Calu3 (cell line): ENCODE measurements around the gene GASK1B. TPM values are rescaled to one million over a fixed set of nuclear protein-coding genes. Genes with fewer than 3 reads are reported as not detected.

Experiments used
- BruUV-seq: library from RNA; stranded (reverse); fragments of 400-500 nt; replicated peaks from 2 replicates; lab custom pipeline; 2021; lab: Mats Ljungman, UMichigan
- CTCF ChIA-PET: fragments of 300-600 bp; sonication (Branson Sonifier 250); formaldehyde crosslinking; loops from one replicate; lab custom pipeline; 2022; ENCODE audit warnings: antibody characterized with exemption; lab: Charles Lee
- DNase-seq: peaks from one replicate; pipeline ENCODE4 v3.0.0; 2022
- H3K27ac Mint-ChIP-seq: one replicate; pipeline ENCODE4 v1.8.0; 2022; ENCODE audit warnings: mixed read lengths; ENCODE audit not compliant: unreplicated experiment
- H3K27me3 Mint-ChIP-seq: one replicate; pipeline ENCODE4 v1.8.0; 2022; ENCODE audit warnings: mixed read lengths; ENCODE audit not compliant: unreplicated experiment
- H3K36me3 Mint-ChIP-seq: one replicate; pipeline ENCODE4 v1.8.0; 2022; ENCODE audit warnings: mild to moderate bottlenecking, moderate library complexity, mixed read lengths; ENCODE audit not compliant: insufficient read depth, unreplicated experiment
- H3K4me1 Mint-ChIP-seq: one replicate; pipeline ENCODE4 v1.8.0; 2022; ENCODE audit warnings: mild to moderate bottlenecking, low read depth, mixed read lengths; ENCODE audit not compliant: unreplicated experiment
- H3K4me3 Mint-ChIP-seq: one replicate; pipeline ENCODE4 v1.8.0; 2022; ENCODE audit warnings: mild to moderate bottlenecking, low read depth, moderate library complexity, mixed read lengths; ENCODE audit not compliant: unreplicated experiment
- H3K9me3 Mint-ChIP-seq: one replicate; pipeline ENCODE4 v1.8.0; 2022; ENCODE audit warnings: low read depth, mixed read lengths; ENCODE audit not compliant: unreplicated experiment
- CTCF ChIP-seq: fragments of 200-600 bp; IDR thresholded peaks from one replicate; pipeline ENCODE4 v1.8.0; 2022; ENCODE audit warnings: antibody characterized with exemption; ENCODE audit not compliant: unreplicated experiment
- intact Hi-C: fragments of 100-400 bp; cut with micrococcal nuclease; formaldehyde crosslinking; loops from one replicate; pipeline ENCODE4 v1.10.0; 2022; ENCODE audit not compliant: unreplicated experiment
- total RNA-seq: library from RNA; stranded (reverse); gene quantifications from 2 replicates; pipeline ENCODE4 v1.2.3, GENCODE V29; 2022

GASK1B gene
- total RNA-seq, 1 experiment from 2014 or later, result 2.3 TPM

GRCh38 chr4:158146736-158147135 is 26.1 kb downstream of the GASK1B start:
- H3K36me3 Mint-ChIP-seq, result no peaks in the 10 kb centered on the region
- BruUV-seq, result no TSS peak
- no peak overlapping the region for H3K27ac Mint-ChIP-seq
- intact Hi-C loops, result no loop called here
- TF ChIP-seq CTCF, result no peak
- DNase-seq, result no peak
- no peaks in the 10 kb centered on the region for H3K27me3 Mint-ChIP-seq
- H3K9me3 Mint-ChIP-seq, result no peaks in the 10 kb centered on the region
- no peak overlapping the region for H3K4me3 Mint-ChIP-seq
- CTCF ChIA-PET, result no interaction called here
- H3K4me1 Mint-ChIP-seq, result no peaks in the 10 kb centered on the region

- Mint-ChIP-seq H3K36me3 (no peaks in the 10 kb centered on the region), H3K4me1 (no peaks in the 10 kb centered on the region), H3K27me3 (no peaks in the 10 kb centered on the region), H3K9me3 (no peaks in the 10 kb centered on the region), H3K27ac (no peak overlapping the region), H3K4me3 (no peak overlapping the region)
- TF ChIP-seq CTCF, result no peak
- BruUV-seq, result no TSS peak
- DNase-seq, result no peak
- intact Hi-C loops, result no loop called here
- CTCF ChIA-PET, result no interaction called here
Observed at GRCh38 chr4:158139086-158139485, 33.7 kb downstream of the GASK1B start.

GRCh38 chr4:158134222-158134621 is 38.6 kb downstream of the GASK1B start:
- CTCF ChIA-PET, result no interaction called here
- intact Hi-C loops, result no loop called here

GRCh38 chr4:158133551-158133950 is 39.3 kb downstream of the GASK1B start:
- Mint-ChIP-seq H3K4me3 (no peak overlapping the region), H3K36me3 (no peaks in the 10 kb centered on the region), H3K4me1 (no peaks in the 10 kb centered on the region), H3K27ac (no peak overlapping the region), H3K27me3 (no peaks in the 10 kb centered on the region), H3K9me3 (no peaks in the 10 kb centered on the region)
- intact Hi-C loops, result no loop called here
- no peak for DNase-seq
- TF ChIP-seq CTCF, result no peak
- CTCF ChIA-PET, result interaction anchor here (0.5 kb wide), 1 partner anchor 30 kb away, joined by 7 read pairs; no protein-coding TSS in a partner anchor
- BruUV-seq, result no TSS peak

More at GRCh38 chr4:158134222-158134621, 38.6 kb downstream of the GASK1B start:
- H3K27me3 Mint-ChIP-seq, result no peaks in the 10 kb centered on the region
- no peaks in the 10 kb centered on the region for H3K9me3 Mint-ChIP-seq
- H3K27ac Mint-ChIP-seq, result no peak overlapping the region
- H3K4me1 Mint-ChIP-seq, result no peaks in the 10 kb centered on the region
- no peak for DNase-seq
- H3K4me3 Mint-ChIP-seq, result no peak overlapping the region
- no peaks in the 10 kb centered on the region for H3K36me3 Mint-ChIP-seq
- TF ChIP-seq CTCF, result no peak
- BruUV-seq, result no TSS peak
